Keratinocyte (primary cell): Measurements from ENCODE around the gene CCDC40. TPM values are rescaled to one million over a fixed set of nuclear protein-coding genes. Genes with fewer than 3 reads are reported as not detected.

Experiments
- DNase-seq: peaks from one replicate; pipeline ENCODE4 v3.0.0-alpha.2; 2011; ENCODE audit warnings: low read depth, missing footprints, low spot score
- FAIRE-seq: peaks from 2 replicates; lab custom pipeline; 2011; peaks lifted over from hg19 to GRCh38; lab: Jason Lieb, UNC
- H2AFZ ChIP-seq: 2 replicates; pipeline ENCODE4 v1.6.0; 2012; ENCODE audit warnings: low read length, control low read depth, inconsistent platforms; ENCODE audit not compliant: control insufficient read depth
- H3K27ac ChIP-seq: 2 replicates; pipeline ENCODE4 v1.5.1; 2011; ENCODE audit warnings: low read length; ENCODE audit not compliant: control insufficient read depth, insufficient read depth
- H3K27me3 ChIP-seq: 3 replicates; pipeline ENCODE4 v1.6.0; 2011; ENCODE audit warnings: low read length; ENCODE audit not compliant: control insufficient read depth, insufficient read depth; ENCODE audit errors: extremely low read depth
- H3K36me3 ChIP-seq, 2 experiments: 2 replicates in 1 of 2; 3 replicates in 1 of 2; pipeline ENCODE4 v1.5.1; 2011; ENCODE audit warnings: low read length in 2 of 2, mild to moderate bottlenecking in 1 of 2; ENCODE audit not compliant: control insufficient read depth in 2 of 2, insufficient read depth in 2 of 2; ENCODE audit errors: extremely low read depth in 1 of 2
- H3K4me1 ChIP-seq: 3 replicates; pipeline ENCODE4 v1.5.1; 2011; ENCODE audit warnings: low read length; ENCODE audit not compliant: control insufficient read depth, insufficient read depth; ENCODE audit errors: extremely low read depth
- H3K4me2 ChIP-seq: 3 replicates; pipeline ENCODE4 v1.6.0; 2011; ENCODE audit warnings: low read depth, low read length; ENCODE audit not compliant: control insufficient read depth, insufficient read depth; ENCODE audit errors: extremely low read depth
- H3K4me3 ChIP-seq, 3 experiments: fragments of 200-600 bp in 1 of 3; sonication (generic) in 1 of 3; 2 replicates in 2 of 3; 3 replicates in 1 of 3; pipeline ENCODE4 v1.5.1; 2011 to 2016; ENCODE audit warnings: low read length in 3 of 3, mild to moderate bottlenecking in 3 of 3, control low read depth in 2 of 3, inconsistent platforms in 1 of 3, low read depth in 1 of 3, mixed read lengths in 1 of 3, mixed run types in 1 of 3, moderate library complexity in 1 of 3; ENCODE audit not compliant: control insufficient read depth in 2 of 3, insufficient read depth in 2 of 3; ENCODE audit errors: extremely low read depth in 1 of 3
- H3K79me2 ChIP-seq: 2 replicates; pipeline ENCODE4 v1.6.0; 2012; ENCODE audit warnings: low read length; ENCODE audit not compliant: control insufficient read depth, insufficient read depth
- H3K9ac ChIP-seq: 3 replicates; pipeline ENCODE4 v1.6.0; 2011; ENCODE audit warnings: low read length; ENCODE audit not compliant: control insufficient read depth, insufficient read depth; ENCODE audit errors: extremely low read depth
- H3K9me1 ChIP-seq: 3 replicates; pipeline ENCODE4 v1.6.0; 2011; ENCODE audit warnings: low read length; ENCODE audit not compliant: control insufficient read depth, insufficient read depth; ENCODE audit errors: extremely low read depth
- H3K9me3 ChIP-seq: 2 replicates; pipeline ENCODE4 v1.5.1; 2012; ENCODE audit warnings: low read depth, low read length; ENCODE audit not compliant: control insufficient read depth
- H4K20me1 ChIP-seq: 3 replicates; pipeline ENCODE4 v1.6.0; 2011; ENCODE audit warnings: low read length; ENCODE audit not compliant: control insufficient read depth, insufficient read depth; ENCODE audit errors: extremely low read depth
- EZH2 ChIP-seq: IDR thresholded peaks from one replicate; pipeline ENCODE4 v1.6.1; 2012; ENCODE audit warnings: inconsistent platforms, mild to moderate bottlenecking, low read length, moderate library complexity
- dilution Hi-C: fragments of 300-500 bp; cut with MboI; formaldehyde crosslinking; loops from one replicate; pipeline ENCODE4 v1.7.0; 2020; ENCODE audit warnings: low sequenced_read_pairs; ENCODE audit not compliant: extremely low pct_ligation_motif_present
- polyA plus RNA-seq, 5 experiments: library from polyadenylated mRNA; depleted of rRNA in 3 of 5; stranded (reverse) in 3 of 5; stranded (forward) in 1 of 5; unstranded in 1 of 5; fragments of >200 nt; gene quantifications; 1 replicate in 1 of 5; 2 replicates in 3 of 5; 3 replicates in 1 of 5; pipeline versions ENCODE4 v1.2.1 to v1.2.3, GENCODE V29; 2011 to 2012; ENCODE audit warnings: missing spikeins in 2 of 5, low read depth in 1 of 5, low replicate concordance in 1 of 5
- TF ChIP-seq, protein P1 (sequence below), 3 experiments: IDR thresholded peaks in 1 of 3; conservative IDR thresholded peaks in 1 of 3; optimal IDR thresholded peaks in 1 of 3; 2 replicates in 2 of 3; 3 replicates in 1 of 3; pipeline versions ENCODE3 to v1.5.1; 2011; ENCODE audit warnings: low read length in 3 of 3, mild to moderate bottlenecking in 3 of 3, moderate library complexity in 2 of 3, control low read depth in 1 of 3, inconsistent platforms in 1 of 3; ENCODE audit not compliant: insufficient read depth in 2 of 3; ENCODE audit errors: extremely low read depth in 1 of 3

Gene CCDC40
- polyA plus RNA-seq, 1 donor (not counting 4 experiments of a cell fraction or from before 2014, with no cell fraction given), result 2.4 TPM

DNA sequence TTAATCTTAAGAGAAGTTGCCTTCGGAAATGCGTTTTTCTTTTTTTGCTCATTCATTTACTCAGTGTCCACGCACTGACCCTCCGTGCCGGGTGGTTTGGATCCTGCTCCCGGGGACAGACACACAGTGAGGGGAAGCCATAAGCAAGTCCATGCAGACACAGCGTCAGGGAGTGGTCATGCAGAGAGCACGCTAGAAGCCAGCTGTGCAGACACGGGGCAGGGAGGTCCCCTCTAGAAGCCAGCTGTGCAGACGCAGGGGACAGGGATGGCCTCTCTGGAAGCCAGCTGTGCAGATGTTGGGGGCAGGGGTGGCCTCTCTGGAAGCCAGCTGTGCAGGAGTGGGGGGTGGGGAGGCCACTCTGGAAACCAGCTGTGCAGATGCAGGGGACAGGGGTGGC lies 69.7 kb downstream of the CCDC40 start:
- Histone ChIP-seq H3K9me1 (no peaks in the 10 kb centered on the region), H3K9ac (no peak overlapping the region), H3K36me3 (no peaks in the 10 kb centered on the region), H3K4me3 (no peak overlapping the region), H3K4me1 (peaks cover 33% of the 10 kb centered on the region), H3K27ac (no peak overlapping the region), H2AFZ (no peak overlapping the region), H3K9me3 (no peaks in the 10 kb centered on the region), H4K20me1 (no peaks in the 10 kb centered on the region), H3K4me2 (peak overlapping the region; percentile 19), H3K79me2 (no peaks in the 10 kb centered on the region), H3K27me3 (peaks cover 15% of the 10 kb centered on the region)
- DNase-seq (no peak), FAIRE-seq (no peak)
- TF ChIP-seq, protein P1, sequence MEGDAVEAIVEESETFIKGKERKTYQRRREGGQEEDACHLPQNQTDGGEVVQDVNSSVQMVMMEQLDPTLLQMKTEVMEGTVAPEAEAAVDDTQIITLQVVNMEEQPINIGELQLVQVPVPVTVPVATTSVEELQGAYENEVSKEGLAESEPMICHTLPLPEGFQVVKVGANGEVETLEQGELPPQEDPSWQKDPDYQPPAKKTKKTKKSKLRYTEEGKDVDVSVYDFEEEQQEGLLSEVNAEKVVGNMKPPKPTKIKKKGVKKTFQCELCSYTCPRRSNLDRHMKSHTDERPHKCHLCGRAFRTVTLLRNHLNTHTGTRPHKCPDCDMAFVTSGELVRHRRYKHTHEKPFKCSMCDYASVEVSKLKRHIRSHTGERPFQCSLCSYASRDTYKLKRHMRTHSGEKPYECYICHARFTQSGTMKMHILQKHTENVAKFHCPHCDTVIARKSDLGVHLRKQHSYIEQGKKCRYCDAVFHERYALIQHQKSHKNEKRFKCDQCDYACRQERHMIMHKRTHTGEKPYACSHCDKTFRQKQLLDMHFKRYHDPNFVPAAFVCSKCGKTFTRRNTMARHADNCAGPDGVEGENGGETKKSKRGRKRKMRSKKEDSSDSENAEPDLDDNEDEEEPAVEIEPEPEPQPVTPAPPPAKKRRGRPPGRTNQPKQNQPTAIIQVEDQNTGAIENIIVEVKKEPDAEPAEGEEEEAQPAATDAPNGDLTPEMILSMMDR (optimal IDR thresholded peaks at IDR 0.05 in 1 of 3, IDR thresholded peaks at IDR 0.05 in 1 of 3, conservative IDR thresholded peaks at IDR 0.05 in 1 of 3; ENCODE audit: extremely low read depth in 1 of 3, insufficient read depth in 2 of 3, low read length in 3 of 3), result no peak
- no peak for TF ChIP-seq EZH2
- dilution Hi-C loops, result no loop called here

DNA sequence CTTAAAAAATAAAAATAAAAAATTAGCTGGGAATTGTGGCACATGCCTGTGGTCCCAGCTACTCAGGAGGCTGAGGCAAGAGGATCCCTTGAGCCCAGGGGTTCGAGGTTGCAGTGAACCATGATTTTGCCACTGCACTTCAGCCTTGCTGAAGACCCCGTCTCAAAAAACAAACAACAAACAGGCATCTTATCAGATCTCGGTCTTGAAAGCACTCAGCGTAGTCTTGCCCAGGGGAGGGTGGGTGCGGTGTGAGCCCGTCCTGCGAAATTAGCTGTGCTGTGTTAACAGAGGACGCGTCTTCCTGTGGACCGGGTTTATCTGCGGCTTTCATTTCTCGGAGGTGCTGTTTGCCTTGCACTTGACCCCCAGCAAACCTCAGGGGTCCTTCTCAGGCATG lies 70.3 kb downstream of the CCDC40 start:
- DNase-seq (no peak), FAIRE-seq (no peak)
- H3K27ac ChIP-seq, result no peak overlapping the region
- H3K9me3 ChIP-seq, result no peaks in the 10 kb centered on the region
- no peaks in the 10 kb centered on the region for H3K79me2 ChIP-seq
- dilution Hi-C loops, result no loop called here
- H3K4me1 ChIP-seq, result peaks cover 32% of the 10 kb centered on the region
- H3K4me3 ChIP-seq, result no peak overlapping the region
- no peak for TF ChIP-seq EZH2
- TF ChIP-seq, protein P1 (optimal IDR thresholded peaks at IDR 0.05 in 1 of 3, IDR thresholded peaks at IDR 0.05 in 1 of 3, conservative IDR thresholded peaks at IDR 0.05 in 1 of 3; ENCODE audit: extremely low read depth in 1 of 3, insufficient read depth in 2 of 3, low read length in 3 of 3), result no peak
- no peak overlapping the region for H2AFZ ChIP-seq
- no peak overlapping the region for H3K9ac ChIP-seq
- H3K27me3 ChIP-seq, result peaks cover 15% of the 10 kb centered on the region
- H4K20me1 ChIP-seq, result no peaks in the 10 kb centered on the region
- no peaks in the 10 kb centered on the region for H3K36me3 ChIP-seq
- no peaks in the 10 kb centered on the region for H3K9me1 ChIP-seq
- no peak overlapping the region for H3K4me2 ChIP-seq
